Effector memory CD4-positive, alpha-beta T cell (primary cell): ENCODE data around the gene APAF1.

Source experiments
- DNase-seq, 3 donors: peaks; one replicate each; pipeline ENCODE4 v3.0.0-alpha.2; 2020
- H3K27ac ChIP-seq: 2 replicates; pipeline ENCODE4 v1.7.0; 2013; ENCODE audit warnings: mild to moderate bottlenecking, low read length, moderate library complexity; ENCODE audit not compliant: insufficient read depth, poor library complexity, severe bottlenecking
- H3K27me3 ChIP-seq: replicated peaks from 2 replicates; pipeline ENCODE4 v1.7.0; 2013; ENCODE audit warnings: mild to moderate bottlenecking, low read length; ENCODE audit not compliant: insufficient read depth, control insufficient read depth, poor library complexity, severe bottlenecking
- H3K36me3 ChIP-seq: 2 replicates; pipeline ENCODE4 v1.7.0; 2013; ENCODE audit warnings: mild to moderate bottlenecking, low read length, moderate library complexity; ENCODE audit not compliant: control insufficient read depth, insufficient read depth
- H3K4me1 ChIP-seq: 2 replicates; pipeline ENCODE4 v1.7.0; 2013; ENCODE audit warnings: low read length, mild to moderate bottlenecking; ENCODE audit not compliant: control insufficient read depth, insufficient read depth, poor library complexity, severe bottlenecking
- H3K4me3 ChIP-seq: 2 replicates; pipeline ENCODE4 v1.7.0; 2013; ENCODE audit warnings: low read length, low read depth, mild to moderate bottlenecking; ENCODE audit not compliant: insufficient read depth, poor library complexity, severe bottlenecking
- H3K9me3 ChIP-seq: 2 replicates; pipeline ENCODE4 v1.7.0; 2013; ENCODE audit warnings: mild to moderate bottlenecking, low read length, moderate library complexity; ENCODE audit not compliant: control insufficient read depth

APAF1 gene

DNA sequence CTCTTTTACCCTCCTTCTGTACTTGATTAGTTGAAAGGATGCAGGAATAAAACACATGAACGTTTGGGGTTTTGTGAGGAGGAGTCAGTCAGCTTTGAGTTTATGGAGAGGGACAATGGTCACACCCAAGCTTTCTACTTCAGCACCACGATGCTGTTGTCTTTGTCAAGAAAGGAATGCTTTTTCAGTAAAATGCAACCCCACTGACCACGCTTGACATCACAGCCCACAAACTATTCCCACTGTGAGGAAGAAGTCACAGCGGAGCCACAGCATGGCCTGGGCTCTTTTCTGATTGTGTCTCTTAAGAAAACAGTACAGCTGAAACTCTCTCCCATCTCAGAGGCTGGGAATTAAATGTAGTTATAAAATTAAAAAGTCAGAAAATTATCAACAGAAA lies 135.2 kb downstream of the APAF1 start:
- H3K4me1 ChIP-seq = no peaks in the 10 kb centered on the region
- H3K27me3 ChIP-seq = no peaks in the 10 kb centered on the region
- no peak overlapping the region for H3K4me3 ChIP-seq
- no peaks in the 10 kb centered on the region for H3K9me3 ChIP-seq
- no peak overlapping the region for H3K27ac ChIP-seq
- no peaks in the 10 kb centered on the region for H3K36me3 ChIP-seq
- DNase-seq = no peak

DNA sequence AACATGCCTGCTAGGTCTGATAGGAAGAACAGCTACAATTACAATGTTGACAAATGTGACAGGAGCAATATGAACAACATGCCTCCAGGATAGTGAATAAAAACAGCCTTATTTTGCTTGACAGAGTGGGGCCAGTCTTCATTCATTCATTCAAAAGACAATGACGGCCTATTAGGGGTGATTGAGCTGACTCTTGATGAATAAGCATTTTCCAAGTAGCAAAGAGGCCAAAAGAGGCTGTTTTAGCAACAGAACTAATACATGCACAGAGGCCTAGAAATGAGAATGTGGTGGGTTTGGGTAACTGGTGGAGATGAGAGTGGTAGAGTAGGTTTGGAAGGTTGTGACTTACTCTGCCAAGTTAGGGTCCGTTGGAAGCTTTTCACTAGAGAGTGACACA lies 138.3 kb downstream of the APAF1 start:
- Histone ChIP-seq H3K36me3 (no peaks in the 10 kb centered on the region), H3K9me3 (no peaks in the 10 kb centered on the region), H3K27ac (no peak overlapping the region), H3K27me3 (no peaks in the 10 kb centered on the region), H3K4me3 (no peak overlapping the region), H3K4me1 (no peaks in the 10 kb centered on the region)
- DNase-seq = no peak
